HepG2 (cell line): ENCODE results near the gene CRIP1. TPM values are rescaled to one million over a fixed set of nuclear protein-coding genes. Genes with fewer than 3 reads are reported as not detected.

Experiments used
- AGO2 ChIP-seq: fragments of 200-400 bp; formaldehyde crosslinking; optimal IDR thresholded peaks from 2 replicates; pipeline ENCODE3; 2017; ENCODE audit warnings: mild to moderate bottlenecking, low read depth, low read length, moderate library complexity
- FOXM1 ChIP-seq: sonication (generic); formaldehyde crosslinking; IDR thresholded peaks from 2 replicates; pipeline ENCODE4 v1.5.0; 2020; ENCODE audit warnings: missing genetic modification reagents
- HNRNPH1 ChIP-seq: fragments of 200-400 bp; formaldehyde crosslinking; optimal IDR thresholded peaks from 2 replicates; pipeline ENCODE3; 2017; ENCODE audit warnings: mild to moderate bottlenecking, low read depth, low read length
- MLLT10 ChIP-seq: sonication (generic); formaldehyde crosslinking; IDR thresholded peaks from 2 replicates; pipeline ENCODE4 v1.4.0; 2020; ENCODE audit warnings: missing genetic modification reagents
- SP140L ChIP-seq: sonication (generic); formaldehyde crosslinking; IDR thresholded peaks from 2 replicates; pipeline ENCODE4 v1.4.0; 2020; ENCODE audit warnings: missing genetic modification reagents, borderline replicate concordance
- SYNCRIP ChIP-seq: fragments of 200-400 bp; formaldehyde crosslinking; IDR thresholded peaks from 2 replicates; pipeline ENCODE4 v1.6.1; 2018; ENCODE audit warnings: mild to moderate bottlenecking, low read depth, low read length; ENCODE audit not compliant: insufficient read depth
- ZNF225 ChIP-seq: sonication (generic); formaldehyde crosslinking; IDR thresholded peaks from 2 replicates; pipeline ENCODE4 v1.4.0; 2020; ENCODE audit warnings: mild to moderate bottlenecking, missing genetic modification reagents
- ZNF615 ChIP-seq: sonication (generic); formaldehyde crosslinking; IDR thresholded peaks from 2 replicates; pipeline ENCODE4 v1.5.0; 2020; ENCODE audit warnings: mild to moderate bottlenecking, missing genetic modification reagents, borderline replicate concordance
- ZNF75D ChIP-seq: sonication (generic); formaldehyde crosslinking; IDR thresholded peaks from 2 replicates; pipeline ENCODE4 v1.8.1; 2023; ENCODE audit warnings: missing genetic modification reagents, mild to moderate bottlenecking, borderline replicate concordance
- ZNF83 ChIP-seq: sonication (generic); formaldehyde crosslinking; IDR thresholded peaks from 2 replicates; pipeline ENCODE4 v1.4.0; 2020; ENCODE audit warnings: missing genetic modification reagents, mild to moderate bottlenecking, borderline replicate concordance
- polyA plus RNA-seq, 8 experiments: library from polyadenylated mRNA; depleted of rRNA in 3 of 8; stranded (reverse) in 7 of 8; unstranded in 1 of 8; fragments of >200 nt; fragmentation: Illumina TruSeq in 4 of 8; extraction: Trizol in 4 of 8; gene quantifications; 2 replicates each; pipeline versions ENCODE4 v1.2.1 to v1.2.3, GENCODE V29; 2011 to 2016; ENCODE audit warnings: low read depth in 4 of 8, missing spikeins in 1 of 8, mixed read lengths in 1 of 8; ENCODE audit not compliant: insufficient read depth in 1 of 8
- total RNA-seq, 5 experiments: library from RNA; depleted of rRNA; stranded (reverse); fragments of >200 nt; fragmentation: Illumina TruSeq; extraction: Trizol; gene quantifications; 2 replicates each; pipeline ENCODE4 v1.2.3, GENCODE V29; 2016; ENCODE audit warnings: low read depth in 1 of 5
- TF ChIP-seq, protein P1 (sequence below): sonication (generic); formaldehyde crosslinking; IDR thresholded peaks from 2 replicates; pipeline ENCODE4 v1.8.1; 2023; ENCODE audit warnings: mild to moderate bottlenecking, moderate library complexity, missing genetic modification reagents
- TF ChIP-seq, protein P2 (sequence below): sonication (generic); formaldehyde crosslinking; IDR thresholded peaks from 2 replicates; pipeline ENCODE4 v1.5.1; 2020; ENCODE audit warnings: mild to moderate bottlenecking, missing genetic modification reagents, moderate library complexity
- TF ChIP-seq, protein P3 (sequence below): sonication (generic); formaldehyde crosslinking; IDR thresholded peaks from 2 replicates; pipeline ENCODE4 v1.4.0; 2020; ENCODE audit warnings: missing genetic modification reagents
- TF ChIP-seq, protein P4 (sequence below): sonication (generic); formaldehyde crosslinking; IDR thresholded peaks from 2 replicates; pipeline ENCODE4 v1.4.0; 2020; ENCODE audit warnings: missing genetic modification reagents, borderline replicate concordance

CRIP1 gene
- total and polyA plus RNA-seq, 2 of the 13 experiments (the other 11 are each of a cell fraction or from before 2014, with no cell fraction given), result 53.9 to 59.5 TPM

DNA sequence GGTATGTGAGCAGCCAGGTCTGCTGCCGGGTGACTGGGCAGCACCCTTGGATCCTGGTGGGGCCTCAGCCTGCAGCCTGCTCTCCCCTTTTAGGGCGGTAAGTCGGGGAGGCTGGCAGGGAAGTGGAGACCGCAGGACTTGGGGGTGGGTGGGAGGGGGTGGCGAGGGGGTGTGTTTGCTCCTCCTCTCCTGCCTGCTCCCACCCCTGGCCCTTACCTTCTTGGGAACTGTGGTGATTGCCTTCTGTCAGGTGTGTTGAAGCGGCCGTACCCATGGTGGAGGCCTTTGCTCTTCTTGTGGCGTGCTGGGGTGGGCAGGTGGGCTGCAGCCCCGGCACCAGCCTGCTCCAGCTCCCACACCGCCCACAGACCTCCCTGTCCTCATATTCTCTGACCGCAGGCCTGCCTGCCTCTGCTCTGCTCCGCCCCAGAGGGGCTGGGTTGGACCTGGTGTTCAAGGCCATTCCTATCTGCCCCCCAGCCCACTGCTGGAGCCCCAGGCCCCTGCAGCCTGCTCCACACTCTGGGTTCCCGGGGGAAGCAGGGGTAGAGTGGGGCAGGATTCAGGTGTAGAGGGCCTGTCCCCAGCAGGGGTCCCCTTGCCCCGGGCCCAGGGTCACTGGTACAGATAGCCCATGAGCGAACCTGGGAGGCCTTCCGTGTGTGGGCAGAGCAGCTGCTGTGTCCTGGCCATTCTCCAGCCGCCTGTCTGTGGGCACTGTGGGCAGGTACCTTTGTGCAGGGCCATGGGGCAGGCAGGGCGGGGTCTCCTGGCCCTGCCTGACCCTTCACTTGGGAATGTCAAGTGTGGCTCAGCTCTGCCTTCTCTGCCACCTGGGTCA, 9.5 kb downstream of the CRIP1 start (continued):
- TF ChIP-seq FOXM1 (no peak), MLLT10 (no peak), ZNF75D (CRISPR knock-in tag) (no peak), AGO2 (no peak), SYNCRIP (no peak), SP140L (no peak), HNRNPH1 (peak; percentile 75), ZNF83 (CRISPR knock-in tag) (no peak; the same call in 1 of the 2 replicates), ZNF225 (CRISPR knock-in tag) (no peak), ZNF615 (CRISPR knock-in tag) (no peak)
- TF ChIP-seq, protein P1, sequence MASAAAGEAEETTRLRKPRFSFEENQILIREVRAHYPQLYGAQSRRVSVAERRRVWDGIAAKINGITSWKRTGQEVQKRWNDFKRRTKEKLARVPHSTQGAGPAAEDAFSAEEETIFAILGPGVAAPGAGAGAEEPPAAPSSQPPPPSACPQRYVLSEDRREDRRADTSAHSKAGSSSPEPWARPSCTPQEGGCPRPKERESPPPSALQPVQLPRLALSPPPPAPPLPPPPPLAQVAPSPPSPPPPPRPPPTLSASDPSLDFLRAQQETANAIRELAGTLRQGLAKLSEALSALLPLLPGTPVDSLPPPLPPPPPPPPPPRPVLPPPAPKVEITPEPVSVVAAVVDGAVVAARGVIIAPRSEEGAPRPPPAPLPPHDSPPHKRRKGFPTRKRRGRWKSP (CRISPR knock-in tag), result 0 out of 2 replicates have a peak, but pooled peaks have one; percentile 15
- TF ChIP-seq, protein P2, sequence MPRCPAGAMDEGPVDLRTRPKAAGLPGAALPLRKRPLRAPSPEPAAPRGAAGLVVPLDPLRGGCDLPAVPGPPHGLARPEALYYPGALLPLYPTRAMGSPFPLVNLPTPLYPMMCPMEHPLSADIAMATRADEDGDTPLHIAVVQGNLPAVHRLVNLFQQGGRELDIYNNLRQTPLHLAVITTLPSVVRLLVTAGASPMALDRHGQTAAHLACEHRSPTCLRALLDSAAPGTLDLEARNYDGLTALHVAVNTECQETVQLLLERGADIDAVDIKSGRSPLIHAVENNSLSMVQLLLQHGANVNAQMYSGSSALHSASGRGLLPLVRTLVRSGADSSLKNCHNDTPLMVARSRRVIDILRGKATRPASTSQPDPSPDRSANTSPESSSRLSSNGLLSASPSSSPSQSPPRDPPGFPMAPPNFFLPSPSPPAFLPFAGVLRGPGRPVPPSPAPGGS (CRISPR knock-in tag), result no peak
- TF ChIP-seq, protein P3, sequence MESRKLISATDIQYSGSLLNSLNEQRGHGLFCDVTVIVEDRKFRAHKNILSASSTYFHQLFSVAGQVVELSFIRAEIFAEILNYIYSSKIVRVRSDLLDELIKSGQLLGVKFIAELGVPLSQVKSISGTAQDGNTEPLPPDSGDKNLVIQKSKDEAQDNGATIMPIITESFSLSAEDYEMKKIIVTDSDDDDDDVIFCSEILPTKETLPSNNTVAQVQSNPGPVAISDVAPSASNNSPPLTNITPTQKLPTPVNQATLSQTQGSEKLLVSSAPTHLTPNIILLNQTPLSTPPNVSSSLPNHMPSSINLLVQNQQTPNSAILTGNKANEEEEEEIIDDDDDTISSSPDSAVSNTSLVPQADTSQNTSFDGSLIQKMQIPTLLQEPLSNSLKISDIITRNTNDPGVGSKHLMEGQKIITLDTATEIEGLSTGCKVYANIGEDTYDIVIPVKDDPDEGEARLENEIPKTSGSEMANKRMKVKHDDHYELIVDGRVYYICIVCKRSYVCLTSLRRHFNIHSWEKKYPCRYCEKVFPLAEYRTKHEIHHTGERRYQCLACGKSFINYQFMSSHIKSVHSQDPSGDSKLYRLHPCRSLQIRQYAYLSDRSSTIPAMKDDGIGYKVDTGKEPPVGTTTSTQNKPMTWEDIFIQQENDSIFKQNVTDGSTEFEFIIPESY (CRISPR knock-in tag), result peak; percentile 13; the same call in 1 of the 2 replicates
- TF ChIP-seq, protein P4, sequence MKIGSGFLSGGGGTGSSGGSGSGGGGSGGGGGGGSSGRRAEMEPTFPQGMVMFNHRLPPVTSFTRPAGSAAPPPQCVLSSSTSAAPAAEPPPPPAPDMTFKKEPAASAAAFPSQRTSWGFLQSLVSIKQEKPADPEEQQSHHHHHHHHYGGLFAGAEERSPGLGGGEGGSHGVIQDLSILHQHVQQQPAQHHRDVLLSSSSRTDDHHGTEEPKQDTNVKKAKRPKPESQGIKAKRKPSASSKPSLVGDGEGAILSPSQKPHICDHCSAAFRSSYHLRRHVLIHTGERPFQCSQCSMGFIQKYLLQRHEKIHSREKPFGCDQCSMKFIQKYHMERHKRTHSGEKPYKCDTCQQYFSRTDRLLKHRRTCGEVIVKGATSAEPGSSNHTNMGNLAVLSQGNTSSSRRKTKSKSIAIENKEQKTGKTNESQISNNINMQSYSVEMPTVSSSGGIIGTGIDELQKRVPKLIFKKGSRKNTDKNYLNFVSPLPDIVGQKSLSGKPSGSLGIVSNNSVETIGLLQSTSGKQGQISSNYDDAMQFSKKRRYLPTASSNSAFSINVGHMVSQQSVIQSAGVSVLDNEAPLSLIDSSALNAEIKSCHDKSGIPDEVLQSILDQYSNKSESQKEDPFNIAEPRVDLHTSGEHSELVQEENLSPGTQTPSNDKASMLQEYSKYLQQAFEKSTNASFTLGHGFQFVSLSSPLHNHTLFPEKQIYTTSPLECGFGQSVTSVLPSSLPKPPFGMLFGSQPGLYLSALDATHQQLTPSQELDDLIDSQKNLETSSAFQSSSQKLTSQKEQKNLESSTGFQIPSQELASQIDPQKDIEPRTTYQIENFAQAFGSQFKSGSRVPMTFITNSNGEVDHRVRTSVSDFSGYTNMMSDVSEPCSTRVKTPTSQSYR, result peak; percentile 71; the same call in 1 of the 2 replicates
